Measurements from ENCODE around the gene MAP3K14. TPM values are rescaled to one million over a fixed set of nuclear protein-coding genes. Genes with fewer than 3 reads are reported as not detected.

Gene MAP3K14
- polyA plus RNA-seq, 1 experiment: 4.9 TPM

GRCh38 chr17:45339646-45340605 lies 23.1 kb upstream of the MAP3K14 start:
- TF ChIP-seq CTCF (IDR thresholded peaks at IDR 0.05; ENCODE audit: low read depth, low read length): no peak
- Histone ChIP-seq H3K27me3 (ENCODE audit: control insufficient read depth, insufficient read depth, low read length) (no peaks in the 10 kb centered on the region), H3K4me3 (ENCODE audit: low read depth, low read length) (no peak overlapping the region), H3K9me3 (ENCODE audit: control insufficient read depth, insufficient read depth, low read length) (no peaks in the 10 kb centered on the region), H3K27ac (ENCODE audit: low read depth, low read length) (peak overlapping the region; percentile 2)
- ChIA-PET POLR2A (interaction anchor here (0.6 kb wide), 1 partner anchor 14 kb away, joined by 3 read pairs; no protein-coding TSS in a partner anchor), CTCF (interaction anchor here (0.6 kb wide), 2 partner anchors 32 to 33 kb away, joined by 3 to 4 read pairs; no protein-coding TSS in a partner anchor)
- DNase-seq (ENCODE audit: low read depth, low spot score): no peak

GRCh38 chr17:45338996-45339535 lies 22.2 kb upstream of the MAP3K14 start:
- Histone ChIP-seq H3K9me3 (ENCODE audit: control insufficient read depth, insufficient read depth, low read length) (no peaks in the 10 kb centered on the region), H3K4me3 (ENCODE audit: low read depth, low read length) (no peak overlapping the region), H3K27ac (ENCODE audit: low read depth, low read length) (no peak overlapping the region), H3K27me3 (ENCODE audit: control insufficient read depth, insufficient read depth, low read length) (no peaks in the 10 kb centered on the region)
- CTCF ChIA-PET: no interaction called here
- POLR2A ChIA-PET: interaction anchor here (1.5 kb wide), 1 partner anchor 22 kb away, joined by 5 read pairs; the partner anchor contains the start of gene MAP3K14
- no peak for DNase-seq (ENCODE audit: low read depth, low spot score)
- no peak for TF ChIP-seq CTCF (IDR thresholded peaks at IDR 0.05; ENCODE audit: low read depth, low read length)

GRCh38 chr17:45338023-45338781 lies 21.4 kb upstream of the MAP3K14 start:
- no peak for TF ChIP-seq CTCF (IDR thresholded peaks at IDR 0.05; ENCODE audit: low read depth, low read length)
- Histone ChIP-seq H3K27me3 (ENCODE audit: control insufficient read depth, insufficient read depth, low read length) (no peaks in the 10 kb centered on the region), H3K4me3 (ENCODE audit: low read depth, low read length) (no peak overlapping the region), H3K27ac (ENCODE audit: low read depth, low read length) (no peak overlapping the region), H3K9me3 (ENCODE audit: control insufficient read depth, insufficient read depth, low read length) (no peaks in the 10 kb centered on the region)
- no peak for DNase-seq (ENCODE audit: low read depth, low spot score)
- CTCF ChIA-PET: no interaction called here
- POLR2A ChIA-PET: interaction anchor here (1.5 kb wide), 1 partner anchor 21 kb away, joined by 5 read pairs; the partner anchor contains the start of gene MAP3K14

- no peaks in the 10 kb centered on the region for H3K27me3 ChIP-seq (ENCODE audit: control insufficient read depth, insufficient read depth, low read length)
- H3K4me3 ChIP-seq (ENCODE audit: low read depth, low read length): no peak overlapping the region
- TF ChIP-seq CTCF (IDR thresholded peaks at IDR 0.05; ENCODE audit: low read depth, low read length): no peak
- POLR2A ChIA-PET: no interaction called here
- no peak overlapping the region for H3K27ac ChIP-seq (ENCODE audit: low read depth, low read length)
- DNase-seq (ENCODE audit: low read depth, low spot score): no peak
- CTCF ChIA-PET: interaction anchor here (1.0 kb wide), 1 partner anchor 49 kb away, joined by 3 read pairs; no protein-coding TSS in a partner anchor
- no peaks in the 10 kb centered on the region for H3K9me3 ChIP-seq (ENCODE audit: control insufficient read depth, insufficient read depth, low read length)
Observed at GRCh38 chr17:45336390-45337182, 19.8 kb upstream of the MAP3K14 start.

All from AG04450 (cell line).